ENCODE results near the gene SLC39A11.

DNA sequence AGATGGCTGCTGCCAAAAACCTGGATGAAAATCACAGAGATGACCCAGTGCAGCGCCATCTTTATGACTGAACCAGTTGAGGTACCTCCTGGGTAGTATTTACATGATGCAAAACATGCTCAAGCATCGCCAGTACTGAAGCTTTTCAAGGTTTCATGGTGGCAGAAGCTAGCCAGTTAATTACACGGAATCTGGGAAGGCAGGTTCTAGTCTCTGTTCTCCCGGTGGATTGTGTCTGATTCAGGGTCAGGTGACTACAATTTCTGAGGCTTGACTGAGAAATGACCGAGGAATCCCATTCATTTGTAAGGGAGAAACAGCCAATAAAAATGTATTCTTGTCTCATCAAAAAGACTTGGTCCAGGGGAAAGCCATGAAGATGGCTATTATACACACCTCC lies 209.1 kb downstream of the SLC39A11 start:
- TF ChIP-seq CTCF (conservative IDR thresholded peaks at IDR 0.05; ENCODE audit: low read length) (no peak), EZH2phosphoT487 (IDR thresholded peaks at IDR 0.05; ENCODE audit: borderline replicate concordance, low read depth, low read length) (no peak)

Measured in OCI-LY7 (cell line).